GM20000 (cell line): ENCODE measurements around the gene HOXA11.

ENCODE experiments used
- DNase-seq: peaks from one replicate; pipeline ENCODE4 v3.0.0; 2012; ENCODE audit warnings: low spot score
- CTCF ChIP-seq: IDR thresholded peaks from 2 replicates; pipeline ENCODE4 v1.5.1; 2012; ENCODE audit warnings: mild to moderate bottlenecking, control low read depth; ENCODE audit errors: extremely low read depth, missing control alignments

The HOXA11 gene

GRCh38 chr7:27194686-27195379 is 9.8 kb upstream of the HOXA11 start:
- no peak for DNase-seq
- no peak for TF ChIP-seq CTCF

- DNase-seq, result no peak
- TF ChIP-seq CTCF, result no peak
These were observed 8.9 kb upstream of the HOXA11 start for GRCh38 chr7:27194002-27194352.

- no peak for DNase-seq
- TF ChIP-seq CTCF, result no peak
These were observed 8.4 kb upstream of the HOXA11 start for GRCh38 chr7:27193335-27194001.

GRCh38 chr7:27192546-27193334 is 7.7 kb upstream of the HOXA11 start:
- no peak for TF ChIP-seq CTCF
- DNase-seq, result no peak

GRCh38 chr7:27191833-27192545 is 7.0 kb upstream of the HOXA11 start:
- no peak for DNase-seq
- TF ChIP-seq CTCF, result no peak

- DNase-seq, result no peak
- TF ChIP-seq CTCF, result no peak
These were observed 6.2 kb upstream of the HOXA11 start for GRCh38 chr7:27191161-27191731.
